Measurements from ENCODE around the gene CCDC8.

DNA sequence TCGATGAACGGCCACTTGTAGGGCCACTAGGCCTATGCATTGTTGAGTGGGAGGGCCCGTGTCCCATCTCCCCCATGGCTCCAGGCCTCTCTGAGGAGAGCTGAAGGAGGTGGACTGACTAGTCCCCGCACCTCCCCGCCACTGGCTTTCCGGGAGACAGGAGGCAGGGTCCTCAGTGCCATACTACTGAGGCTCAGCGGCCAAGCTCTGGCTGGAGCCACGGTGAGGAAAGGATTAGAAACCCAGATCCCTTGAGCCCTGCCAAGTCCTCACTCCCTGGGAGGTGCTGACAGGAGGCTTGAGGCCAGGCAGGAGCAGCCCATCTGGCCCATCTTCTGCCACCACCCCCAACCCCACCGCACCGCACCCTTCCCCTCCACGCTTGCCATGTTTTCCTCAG is 29.0 kb downstream of the CCDC8 start:
- TF ChIP-seq, protein P1, sequence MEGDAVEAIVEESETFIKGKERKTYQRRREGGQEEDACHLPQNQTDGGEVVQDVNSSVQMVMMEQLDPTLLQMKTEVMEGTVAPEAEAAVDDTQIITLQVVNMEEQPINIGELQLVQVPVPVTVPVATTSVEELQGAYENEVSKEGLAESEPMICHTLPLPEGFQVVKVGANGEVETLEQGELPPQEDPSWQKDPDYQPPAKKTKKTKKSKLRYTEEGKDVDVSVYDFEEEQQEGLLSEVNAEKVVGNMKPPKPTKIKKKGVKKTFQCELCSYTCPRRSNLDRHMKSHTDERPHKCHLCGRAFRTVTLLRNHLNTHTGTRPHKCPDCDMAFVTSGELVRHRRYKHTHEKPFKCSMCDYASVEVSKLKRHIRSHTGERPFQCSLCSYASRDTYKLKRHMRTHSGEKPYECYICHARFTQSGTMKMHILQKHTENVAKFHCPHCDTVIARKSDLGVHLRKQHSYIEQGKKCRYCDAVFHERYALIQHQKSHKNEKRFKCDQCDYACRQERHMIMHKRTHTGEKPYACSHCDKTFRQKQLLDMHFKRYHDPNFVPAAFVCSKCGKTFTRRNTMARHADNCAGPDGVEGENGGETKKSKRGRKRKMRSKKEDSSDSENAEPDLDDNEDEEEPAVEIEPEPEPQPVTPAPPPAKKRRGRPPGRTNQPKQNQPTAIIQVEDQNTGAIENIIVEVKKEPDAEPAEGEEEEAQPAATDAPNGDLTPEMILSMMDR (IDR thresholded peaks at IDR 0.05), result no peak
- TF ChIP-seq POLR2A (IDR thresholded peaks at IDR 0.05), result no peak
- no peak for TF ChIP-seq POLR2AphosphoS5 (IDR thresholded peaks at IDR 0.05)
